ENCODE results near the gene NAP1L4.
A peak's percentile ranks its signal among the peaks of the same experiment; 100 is the strongest.

NAP1L4 gene

GRCh38 chr11:3022982-3023381, 30.9 kb upstream of the NAP1L4 start:
- H3K27me3 ChIP-seq (replicated peaks; ENCODE audit: control insufficient read depth, insufficient read depth, low read length, poor library complexity, severe bottlenecking): no peaks in the 10 kb centered on the region
- H3K4me3 ChIP-seq (ENCODE audit: insufficient read depth, low read depth, low read length, poor library complexity, severe bottlenecking): no peak overlapping the region
- H3K27ac ChIP-seq (ENCODE audit: insufficient read depth, low read length, poor library complexity, severe bottlenecking): no peak overlapping the region
- peaks cover 3% of the 10 kb centered on the region for H3K4me1 ChIP-seq (ENCODE audit: control insufficient read depth, insufficient read depth, low read length, poor library complexity, severe bottlenecking)
- no peaks in the 10 kb centered on the region for H3K9me3 ChIP-seq (ENCODE audit: control insufficient read depth, low read length)
- DNase-seq: no peak
- peaks cover 41% of the 10 kb centered on the region for H3K36me3 ChIP-seq (ENCODE audit: control insufficient read depth, insufficient read depth, low read length)

GRCh38 chr11:3022300-3022967, 30.3 kb upstream of the NAP1L4 start:
- H3K27me3 ChIP-seq (replicated peaks; ENCODE audit: control insufficient read depth, insufficient read depth, low read length, poor library complexity, severe bottlenecking): no peaks in the 10 kb centered on the region
- no peaks in the 10 kb centered on the region for H3K9me3 ChIP-seq (ENCODE audit: control insufficient read depth, low read length)
- H3K36me3 ChIP-seq (ENCODE audit: control insufficient read depth, insufficient read depth, low read length): peaks cover 46% of the 10 kb centered on the region
- no peak overlapping the region for H3K27ac ChIP-seq (ENCODE audit: insufficient read depth, low read length, poor library complexity, severe bottlenecking)
- H3K4me1 ChIP-seq (ENCODE audit: control insufficient read depth, insufficient read depth, low read length, poor library complexity, severe bottlenecking): peaks cover 3% of the 10 kb centered on the region
- no peak overlapping the region for H3K4me3 ChIP-seq (ENCODE audit: insufficient read depth, low read depth, low read length, poor library complexity, severe bottlenecking)
- no peak for DNase-seq

GRCh38 chr11:3021125-3021524, 29.0 kb upstream of the NAP1L4 start:
- Histone ChIP-seq H3K27me3 (replicated peaks; ENCODE audit: control insufficient read depth, insufficient read depth, low read length, poor library complexity, severe bottlenecking) (no peaks in the 10 kb centered on the region), H3K4me3 (ENCODE audit: insufficient read depth, low read depth, low read length, poor library complexity, severe bottlenecking) (no peak overlapping the region), H3K36me3 (ENCODE audit: control insufficient read depth, insufficient read depth, low read length) (peaks cover 47% of the 10 kb centered on the region), H3K9me3 (ENCODE audit: control insufficient read depth, low read length) (no peaks in the 10 kb centered on the region), H3K4me1 (ENCODE audit: control insufficient read depth, insufficient read depth, low read length, poor library complexity, severe bottlenecking) (peaks cover 9% of the 10 kb centered on the region), H3K27ac (ENCODE audit: insufficient read depth, low read length, poor library complexity, severe bottlenecking) (no peak overlapping the region)
- peak in 1 of 3 donors; percentile 12 for DNase-seq

GRCh38 chr11:3020011-3020410, 27.9 kb upstream of the NAP1L4 start:
- peaks cover 39% of the 10 kb centered on the region for H3K36me3 ChIP-seq (ENCODE audit: control insufficient read depth, insufficient read depth, low read length)
- no peak overlapping the region for H3K4me3 ChIP-seq (ENCODE audit: insufficient read depth, low read depth, low read length, poor library complexity, severe bottlenecking)
- H3K9me3 ChIP-seq (ENCODE audit: control insufficient read depth, low read length): no peaks in the 10 kb centered on the region
- peaks cover 20% of the 10 kb centered on the region for H3K4me1 ChIP-seq (ENCODE audit: control insufficient read depth, insufficient read depth, low read length, poor library complexity, severe bottlenecking)
- H3K27ac ChIP-seq (ENCODE audit: insufficient read depth, low read length, poor library complexity, severe bottlenecking): no peak overlapping the region
- no peaks in the 10 kb centered on the region for H3K27me3 ChIP-seq (replicated peaks; ENCODE audit: control insufficient read depth, insufficient read depth, low read length, poor library complexity, severe bottlenecking)
- no peak for DNase-seq

GRCh38 chr11:3018596-3018995, 26.5 kb upstream of the NAP1L4 start:
- Histone ChIP-seq H3K4me1 (ENCODE audit: control insufficient read depth, insufficient read depth, low read length, poor library complexity, severe bottlenecking) (peaks cover 34% of the 10 kb centered on the region), H3K27ac (ENCODE audit: insufficient read depth, low read length, poor library complexity, severe bottlenecking) (no peak overlapping the region), H3K4me3 (ENCODE audit: insufficient read depth, low read depth, low read length, poor library complexity, severe bottlenecking) (no peak overlapping the region), H3K27me3 (replicated peaks; ENCODE audit: control insufficient read depth, insufficient read depth, low read length, poor library complexity, severe bottlenecking) (no peaks in the 10 kb centered on the region), H3K9me3 (ENCODE audit: control insufficient read depth, low read length) (no peaks in the 10 kb centered on the region), H3K36me3 (ENCODE audit: control insufficient read depth, insufficient read depth, low read length) (peaks cover 39% of the 10 kb centered on the region)
- DNase-seq: no peak

GRCh38 chr11:3016861-3017260, 24.7 kb upstream of the NAP1L4 start:
- Histone ChIP-seq H3K4me1 (ENCODE audit: control insufficient read depth, insufficient read depth, low read length, poor library complexity, severe bottlenecking) (peaks cover 35% of the 10 kb centered on the region), H3K9me3 (ENCODE audit: control insufficient read depth, low read length) (no peaks in the 10 kb centered on the region), H3K4me3 (ENCODE audit: insufficient read depth, low read depth, low read length, poor library complexity, severe bottlenecking) (no peak overlapping the region), H3K27me3 (replicated peaks; ENCODE audit: control insufficient read depth, insufficient read depth, low read length, poor library complexity, severe bottlenecking) (no peaks in the 10 kb centered on the region), H3K27ac (ENCODE audit: insufficient read depth, low read length, poor library complexity, severe bottlenecking) (peak overlapping the region; percentile 21), H3K36me3 (ENCODE audit: control insufficient read depth, insufficient read depth, low read length) (peaks cover 40% of the 10 kb centered on the region)
- no peak for DNase-seq

GRCh38 chr11:3015796-3016195, 23.7 kb upstream of the NAP1L4 start:
- Histone ChIP-seq H3K4me3 (ENCODE audit: insufficient read depth, low read depth, low read length, poor library complexity, severe bottlenecking) (no peak overlapping the region), H3K4me1 (ENCODE audit: control insufficient read depth, insufficient read depth, low read length, poor library complexity, severe bottlenecking) (peaks cover 35% of the 10 kb centered on the region), H3K27ac (ENCODE audit: insufficient read depth, low read length, poor library complexity, severe bottlenecking) (peak overlapping the region; percentile 50), H3K9me3 (ENCODE audit: control insufficient read depth, low read length) (no peaks in the 10 kb centered on the region), H3K27me3 (replicated peaks; ENCODE audit: control insufficient read depth, insufficient read depth, low read length, poor library complexity, severe bottlenecking) (no peaks in the 10 kb centered on the region), H3K36me3 (ENCODE audit: control insufficient read depth, insufficient read depth, low read length) (peaks cover 42% of the 10 kb centered on the region)
- no peak for DNase-seq

GRCh38 chr11:3014943-3015342, 22.8 kb upstream of the NAP1L4 start:
- peaks cover 48% of the 10 kb centered on the region for H3K36me3 ChIP-seq (ENCODE audit: control insufficient read depth, insufficient read depth, low read length)
- peak overlapping the region; percentile 13 for H3K4me3 ChIP-seq (ENCODE audit: insufficient read depth, low read depth, low read length, poor library complexity, severe bottlenecking)
- H3K4me1 ChIP-seq (ENCODE audit: control insufficient read depth, insufficient read depth, low read length, poor library complexity, severe bottlenecking): peaks cover 35% of the 10 kb centered on the region
- H3K9me3 ChIP-seq (ENCODE audit: control insufficient read depth, low read length): no peaks in the 10 kb centered on the region
- no peak for DNase-seq
- no peaks in the 10 kb centered on the region for H3K27me3 ChIP-seq (replicated peaks; ENCODE audit: control insufficient read depth, insufficient read depth, low read length, poor library complexity, severe bottlenecking)
- H3K27ac ChIP-seq (ENCODE audit: insufficient read depth, low read length, poor library complexity, severe bottlenecking): peak overlapping the region; percentile 66

GRCh38 chr11:3014057-3014938, 22.2 kb upstream of the NAP1L4 start:
- H3K27ac ChIP-seq (ENCODE audit: insufficient read depth, low read length, poor library complexity, severe bottlenecking): peak overlapping the region; percentile 66
- H3K36me3 ChIP-seq (ENCODE audit: control insufficient read depth, insufficient read depth, low read length): peaks cover 50% of the 10 kb centered on the region
- H3K4me1 ChIP-seq (ENCODE audit: control insufficient read depth, insufficient read depth, low read length, poor library complexity, severe bottlenecking): peaks cover 35% of the 10 kb centered on the region

More at GRCh38 chr11:3014057-3014938, 22.2 kb upstream of the NAP1L4 start:
- DNase-seq: peak; percentile 33 to 69 (median 51)
- H3K4me3 ChIP-seq (ENCODE audit: insufficient read depth, low read depth, low read length, poor library complexity, severe bottlenecking): peak overlapping the region; percentile 13
- no peaks in the 10 kb centered on the region for H3K9me3 ChIP-seq (ENCODE audit: control insufficient read depth, low read length)
- H3K27me3 ChIP-seq (replicated peaks; ENCODE audit: control insufficient read depth, insufficient read depth, low read length, poor library complexity, severe bottlenecking): no peaks in the 10 kb centered on the region

Measured in effector memory CD4-positive, alpha-beta T cell (primary cell).